Activated B cell treated with CpG ODN at 0.5 μM for 24 hours (primary cell): Measurements from ENCODE around the gene EGLN1. TPM values are rescaled to one million over a fixed set of nuclear protein-coding genes. Genes with fewer than 3 reads are reported as not detected.

Experiments used
- ATAC-seq: fragments of 200-7000 bp; cut with Tn5 transposase; one replicate; pipeline ENCODE4 v1.10.0; 2021; ENCODE audit warnings: low read depth, mild to moderate bottlenecking, moderate library complexity
- CTCF ChIA-PET: fragments of 350-600 bp; sonication (Branson Sonifier 250); formaldehyde crosslinking; loops from one replicate; lab custom pipeline; 2021; ENCODE audit warnings: antibody characterized with exemption; lab: Charles Lee
- POLR2A ChIA-PET: fragments of 350-600 bp; sonication (Branson Sonifier 250); formaldehyde crosslinking; loops from one replicate; lab custom pipeline; 2021; ENCODE audit warnings: antibody characterized with exemption; lab: Charles Lee
- DNase-seq: peaks from one replicate; pipeline ENCODE4 v3.0.0; 2022
- H3K27ac Mint-ChIP-seq: one replicate; pipeline ENCODE4 v1.8.0; 2020; ENCODE audit warnings: mixed read lengths
- H3K27me3 Mint-ChIP-seq: one replicate; pipeline ENCODE4 v1.8.0; 2021; ENCODE audit warnings: mixed read lengths
- H3K36me3 Mint-ChIP-seq: one replicate; pipeline ENCODE4 v1.8.0; 2021; ENCODE audit warnings: low read depth, mixed read lengths
- H3K4me1 Mint-ChIP-seq: one replicate; pipeline ENCODE4 v1.8.0; 2021; ENCODE audit warnings: mixed read lengths
- H3K4me3 Mint-ChIP-seq: one replicate; pipeline ENCODE4 v1.8.0; 2020; ENCODE audit warnings: mild to moderate bottlenecking, mixed read lengths
- H3K9me3 Mint-ChIP-seq: one replicate; pipeline ENCODE4 v1.8.0; 2020; ENCODE audit warnings: mixed read lengths
- CTCF ChIP-seq: fragments of 200-600 bp; IDR thresholded peaks from one replicate; pipeline ENCODE4 v1.8.0; 2022; ENCODE audit warnings: antibody characterized with exemption, mild to moderate bottlenecking
- intact Hi-C: fragments of 100-400 bp; cut with micrococcal nuclease; formaldehyde crosslinking; loops from one replicate; pipeline ENCODE4 v1.15.1; 2024
- total RNA-seq: library from RNA; stranded (reverse); gene quantifications from 2 replicates; pipeline ENCODE4 v1.2.3, GENCODE V29; 2022

EGLN1 gene
- total RNA-seq, 1 donor from 2014 or later, result 15.6 TPM

- Mint-ChIP-seq H3K27ac (no peak overlapping the region), H3K9me3 (peaks cover 4% of the 10 kb centered on the region), H3K27me3 (peaks cover 10% of the 10 kb centered on the region), H3K36me3 (no peaks in the 10 kb centered on the region), H3K4me1 (no peaks in the 10 kb centered on the region), H3K4me3 (no peak overlapping the region)
- no peak for TF ChIP-seq CTCF
- CTCF ChIA-PET, result no interaction called here
- intact Hi-C loops, result no loop called here
- DNase-seq, result no peak
- POLR2A ChIA-PET, result interaction anchor here (0.5 kb wide), 1 partner anchor 13 kb away, joined by 3 read pairs; no protein-coding TSS in a partner anchor
- no peak for ATAC-seq
These were observed 6.3 kb upstream of the EGLN1 start for GRCh38 chr1:231428377-231428776.

GRCh38 chr1:231424950-231425805 is 3.1 kb upstream of the EGLN1 start:
- TF ChIP-seq CTCF, result no peak
- Mint-ChIP-seq H3K36me3 (peaks cover 4% of the 10 kb centered on the region), H3K4me3 (no peak overlapping the region), H3K27me3 (peaks cover 4% of the 10 kb centered on the region), H3K4me1 (peaks cover 13% of the 10 kb centered on the region), H3K9me3 (peaks cover 2% of the 10 kb centered on the region), H3K27ac (no peak overlapping the region)
- intact Hi-C loops, result loop anchor here (5.0 kb wide), 3 partner anchors 68 to 202 kb away; partner anchors contain the start of genes DISC1 and GNPAT
- no peak for DNase-seq
- ATAC-seq, result no peak
- ChIA-PET CTCF (no interaction called here), POLR2A (no interaction called here)

GRCh38 chr1:231423648-231424047 is 1.6 kb upstream of the EGLN1 start:
- Mint-ChIP-seq H3K9me3 (no peaks in the 10 kb centered on the region), H3K4me1 (peaks cover 28% of the 10 kb centered on the region), H3K36me3 (peaks cover 4% of the 10 kb centered on the region), H3K27ac (no peak overlapping the region), H3K4me3 (peak overlapping the region; percentile 28), H3K27me3 (no peaks in the 10 kb centered on the region)
- ATAC-seq (no peak), DNase-seq (no peak)
- TF ChIP-seq CTCF, result no peak
- ChIA-PET POLR2A (no interaction called here), CTCF (no interaction called here)
- intact Hi-C loops, result loop anchor here (5.0 kb wide), 3 partner anchors 66 to 204 kb away; partner anchors contain the start of genes DISC1 and GNPAT

- TF ChIP-seq CTCF, result no peak
- intact Hi-C loops, result loop anchor here (1.0 to 5.0 kb wide), 7 partner anchors 9 to 781 kb away; partner anchors contain the start of genes COG2, DISC1, GNPAT and TSNAX
- peaks cover 36% of the 10 kb centered on the region for H3K4me1 Mint-ChIP-seq
- DNase-seq (no peak), ATAC-seq (no peak)
- peak overlapping the region; percentile 90 for H3K27ac Mint-ChIP-seq
- ChIA-PET CTCF (no interaction called here), POLR2A (interaction anchor here (0.5 kb wide), 1 partner anchor 181 kb away, joined by 4 read pairs; no protein-coding TSS in a partner anchor)
- H3K4me3 Mint-ChIP-seq, result peak overlapping the region; percentile 86
- no peaks in the 10 kb centered on the region for H3K27me3 Mint-ChIP-seq
- no peaks in the 10 kb centered on the region for H3K9me3 Mint-ChIP-seq
- H3K36me3 Mint-ChIP-seq, result peaks cover 4% of the 10 kb centered on the region
These were observed 767 bp upstream of the EGLN1 start for GRCh38 chr1:231422798-231423309.

- DNase-seq (no peak), ATAC-seq (peak; percentile 29)
- Mint-ChIP-seq H3K4me3 (peak overlapping the region; percentile 82), H3K27ac (peak overlapping the region; percentile 74), H3K27me3 (no peaks in the 10 kb centered on the region), H3K4me1 (peaks cover 49% of the 10 kb centered on the region), H3K9me3 (no peaks in the 10 kb centered on the region), H3K36me3 (peaks cover 14% of the 10 kb centered on the region)
- ChIA-PET POLR2A (interaction anchor here (1.0 to 2.5 kb wide), 4 partner anchors 9 to 106 kb away, joined by 3 to 23 read pairs (median 10); partner anchors contain the start of genes EXOC8, SPRTN and TSNAX), CTCF (no interaction called here)
- TF ChIP-seq CTCF, result no peak
- intact Hi-C loops, result loop anchor here (1.0 to 5.0 kb wide), 5 partner anchors 64 to 443 kb away; partner anchors contain the start of genes ARV1, DISC1, GNPAT and SPRTN
These were observed 529 bp downstream of the EGLN1 start for GRCh38 chr1:231421546-231421970.
